KMS-11 (cell line): ENCODE results near the gene CORO2A.
A peak's percentile ranks its signal among the peaks of the same experiment; 100 is the strongest.

Experiments used
- H2AFZ ChIP-seq: fragments of 200-600 bp; sonication (generic); 2 replicates; pipeline ENCODE4 v1.6.1; 2016; ENCODE audit warnings: antibody characterized with exemption, mixed run types, low read depth
- H3K27ac ChIP-seq: fragments of 200-600 bp; sonication (generic); 2 replicates; pipeline ENCODE4 v1.6.1; 2016; ENCODE audit warnings: mild to moderate bottlenecking, mixed run types
- H3K27me3 ChIP-seq: fragments of 200-600 bp; sonication (generic); 2 replicates; pipeline ENCODE4 v1.6.1; 2017; ENCODE audit warnings: mild to moderate bottlenecking, low read depth, mixed run types, moderate library complexity; ENCODE audit not compliant: insufficient read depth
- H3K36me3 ChIP-seq: fragments of 200-600 bp; sonication (generic); 2 replicates; pipeline ENCODE4 v1.6.1; 2017; ENCODE audit warnings: mild to moderate bottlenecking, mixed run types; ENCODE audit not compliant: insufficient read depth
- H3K4me1 ChIP-seq: fragments of 200-600 bp; sonication (generic); 2 replicates; pipeline ENCODE4 v1.6.1; 2016; ENCODE audit warnings: mild to moderate bottlenecking, low read depth, mixed run types; ENCODE audit not compliant: poor library complexity, severe bottlenecking
- H3K4me2 ChIP-seq: fragments of 200-600 bp; sonication (generic); 2 replicates; pipeline ENCODE4 v1.7.0; 2016; ENCODE audit warnings: mild to moderate bottlenecking, mixed run types
- H3K4me3 ChIP-seq: fragments of 200-600 bp; sonication (generic); IDR thresholded peaks from 2 replicates; pipeline ENCODE4 v1.6.1; 2017; ENCODE audit warnings: low read depth, low read length, mixed read lengths; ENCODE audit not compliant: insufficient read depth
- H3K79me2 ChIP-seq: fragments of 200-600 bp; sonication (generic); 2 replicates; pipeline ENCODE4 v1.6.1; 2016; ENCODE audit warnings: low read depth, mixed run types; ENCODE audit not compliant: insufficient read depth
- H3K9ac ChIP-seq: fragments of 200-600 bp; sonication (generic); 2 replicates; pipeline ENCODE4 v1.6.1; 2016; ENCODE audit warnings: mild to moderate bottlenecking, mixed run types
- H4K20me1 ChIP-seq: fragments of 200-600 bp; sonication (generic); 2 replicates; pipeline ENCODE4 v1.6.1; 2016; ENCODE audit warnings: mild to moderate bottlenecking, mixed run types; ENCODE audit not compliant: insufficient read depth
- TF ChIP-seq, protein P1 (sequence below): fragments of 200-600 bp; sonication (generic); conservative IDR thresholded peaks from 2 replicates; pipeline ENCODE4 v1.6.1; 2017; ENCODE audit warnings: low read depth, mild to moderate bottlenecking, antibody characterized with exemption, low read length, moderate library complexity, mixed read lengths

The CORO2A gene

DNA sequence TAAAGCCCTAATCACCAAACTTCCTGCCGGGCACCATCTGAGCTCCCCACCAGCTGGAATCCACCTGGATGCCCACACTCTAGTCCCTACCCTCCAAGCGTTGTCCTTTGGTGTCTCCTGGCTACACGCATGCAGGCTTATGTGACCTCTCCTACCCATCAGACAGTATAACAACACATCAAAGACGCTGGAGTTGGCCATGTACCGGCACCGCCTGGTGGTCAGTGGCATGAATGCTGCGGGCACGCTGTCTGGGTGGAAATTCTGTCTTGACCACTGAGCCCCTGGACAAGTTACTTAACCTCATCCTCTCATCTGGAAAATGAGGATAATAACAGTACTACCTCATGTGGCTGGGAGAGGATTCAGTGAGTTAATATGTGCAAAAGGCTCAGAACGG is 23.4 kb upstream of the CORO2A start:
- H3K4me1 ChIP-seq: no peaks in the 10 kb centered on the region
- H3K27ac ChIP-seq: no peak overlapping the region
- no peak overlapping the region for H3K4me3 ChIP-seq
- H4K20me1 ChIP-seq: no peaks in the 10 kb centered on the region
- TF ChIP-seq, protein P1, sequence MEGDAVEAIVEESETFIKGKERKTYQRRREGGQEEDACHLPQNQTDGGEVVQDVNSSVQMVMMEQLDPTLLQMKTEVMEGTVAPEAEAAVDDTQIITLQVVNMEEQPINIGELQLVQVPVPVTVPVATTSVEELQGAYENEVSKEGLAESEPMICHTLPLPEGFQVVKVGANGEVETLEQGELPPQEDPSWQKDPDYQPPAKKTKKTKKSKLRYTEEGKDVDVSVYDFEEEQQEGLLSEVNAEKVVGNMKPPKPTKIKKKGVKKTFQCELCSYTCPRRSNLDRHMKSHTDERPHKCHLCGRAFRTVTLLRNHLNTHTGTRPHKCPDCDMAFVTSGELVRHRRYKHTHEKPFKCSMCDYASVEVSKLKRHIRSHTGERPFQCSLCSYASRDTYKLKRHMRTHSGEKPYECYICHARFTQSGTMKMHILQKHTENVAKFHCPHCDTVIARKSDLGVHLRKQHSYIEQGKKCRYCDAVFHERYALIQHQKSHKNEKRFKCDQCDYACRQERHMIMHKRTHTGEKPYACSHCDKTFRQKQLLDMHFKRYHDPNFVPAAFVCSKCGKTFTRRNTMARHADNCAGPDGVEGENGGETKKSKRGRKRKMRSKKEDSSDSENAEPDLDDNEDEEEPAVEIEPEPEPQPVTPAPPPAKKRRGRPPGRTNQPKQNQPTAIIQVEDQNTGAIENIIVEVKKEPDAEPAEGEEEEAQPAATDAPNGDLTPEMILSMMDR: 0 out of 2 replicates have a peak, but pooled peaks have one; percentile 26
- no peak overlapping the region for H2AFZ ChIP-seq
- no peaks in the 10 kb centered on the region for H3K79me2 ChIP-seq
- H3K9ac ChIP-seq: no peak overlapping the region
- no peaks in the 10 kb centered on the region for H3K27me3 ChIP-seq
- no peak overlapping the region for H3K4me2 ChIP-seq
- no peaks in the 10 kb centered on the region for H3K36me3 ChIP-seq

DNA sequence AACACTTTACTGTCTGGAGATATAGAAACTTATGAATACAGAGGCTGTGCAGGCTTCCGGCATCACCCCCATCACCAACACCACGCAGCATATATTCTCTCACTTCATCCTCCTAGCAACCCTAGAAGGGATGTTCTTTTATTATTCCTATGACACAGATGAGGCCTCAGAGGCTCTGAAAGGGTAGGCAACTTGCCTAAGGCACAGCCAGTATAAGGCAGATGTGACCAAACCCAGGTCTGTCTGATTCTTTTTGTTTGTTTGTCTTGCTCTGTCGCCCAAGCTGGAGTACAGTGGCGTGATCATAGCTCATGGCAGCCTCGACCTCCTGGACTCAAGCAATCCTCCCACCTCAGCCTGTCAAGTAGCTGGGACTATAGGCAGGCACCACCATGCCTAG is 22.8 kb upstream of the CORO2A start:
- Histone ChIP-seq H3K9ac (no peak overlapping the region), H3K27me3 (no peaks in the 10 kb centered on the region), H3K79me2 (no peaks in the 10 kb centered on the region), H2AFZ (no peak overlapping the region), H3K4me1 (no peaks in the 10 kb centered on the region), H3K27ac (no peak overlapping the region), H4K20me1 (no peaks in the 10 kb centered on the region), H3K36me3 (no peaks in the 10 kb centered on the region), H3K4me2 (no peak overlapping the region), H3K4me3 (no peak overlapping the region)
- TF ChIP-seq, protein P1: no peak

DNA sequence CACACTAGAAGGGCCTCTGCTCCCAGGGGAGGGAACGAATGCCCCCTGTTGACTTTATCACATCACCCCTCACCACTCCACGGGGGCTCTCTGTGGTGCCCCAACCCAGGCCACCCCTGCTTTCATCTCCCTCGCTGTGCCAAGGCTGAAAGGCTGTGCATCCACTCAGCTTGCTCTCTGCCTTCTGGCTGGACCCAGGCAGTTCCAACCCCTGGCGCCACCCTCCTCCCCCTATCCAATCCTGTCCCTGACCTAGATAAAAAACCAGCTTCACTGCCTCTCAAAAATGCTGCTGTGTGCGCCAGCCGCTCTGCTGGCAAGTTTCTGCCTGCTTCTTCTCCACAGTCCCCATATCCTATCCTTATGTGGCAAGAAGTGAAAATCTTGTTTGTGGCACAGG is 22.4 kb upstream of the CORO2A start:
- TF ChIP-seq, protein P1: no peak
- H3K4me1 ChIP-seq: no peaks in the 10 kb centered on the region
- no peaks in the 10 kb centered on the region for H4K20me1 ChIP-seq
- H3K36me3 ChIP-seq: no peaks in the 10 kb centered on the region
- H3K9ac ChIP-seq: no peak overlapping the region
- H3K4me3 ChIP-seq: no peak overlapping the region
- no peak overlapping the region for H3K4me2 ChIP-seq
- H3K27ac ChIP-seq: no peak overlapping the region
- H3K27me3 ChIP-seq: no peaks in the 10 kb centered on the region
- H2AFZ ChIP-seq: no peak overlapping the region
- H3K79me2 ChIP-seq: no peaks in the 10 kb centered on the region

DNA sequence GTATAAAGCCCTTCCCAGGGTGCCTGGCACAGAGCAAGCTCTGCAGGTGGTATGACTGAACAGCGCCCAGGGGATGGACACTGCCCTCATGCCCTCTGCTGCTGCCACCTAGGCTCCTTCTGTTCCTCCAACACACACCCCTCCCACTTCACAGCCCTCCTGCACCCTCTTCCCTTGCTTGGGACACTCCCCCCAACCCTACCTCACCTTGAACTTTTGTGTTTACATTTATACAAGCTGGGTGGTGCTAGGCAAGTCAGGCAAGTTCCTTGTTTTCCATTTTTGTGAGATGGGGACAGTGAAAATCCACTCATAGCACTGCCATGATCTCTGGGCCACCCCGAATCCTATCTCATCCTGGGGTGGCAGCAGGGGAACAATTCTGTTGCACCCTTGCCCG is 18.8 kb upstream of the CORO2A start:
- Histone ChIP-seq H3K27me3 (no peaks in the 10 kb centered on the region), H3K4me3 (no peak overlapping the region), H2AFZ (no peak overlapping the region), H3K79me2 (no peaks in the 10 kb centered on the region), H3K4me1 (peaks cover 3% of the 10 kb centered on the region), H4K20me1 (no peaks in the 10 kb centered on the region), H3K36me3 (no peaks in the 10 kb centered on the region), H3K9ac (no peak overlapping the region), H3K27ac (no peak overlapping the region), H3K4me2 (no peak overlapping the region)
- TF ChIP-seq, protein P1: no peak
